HG02884 (cell line): ENCODE data around the gene WFIKKN1.

Source experiments
- ATAC-seq: cut with Tn5 transposase; IDR thresholded peaks from one replicate; pipeline ENCODE4 v1.9.1; 2021; ENCODE audit warnings: mild to moderate bottlenecking, moderate library complexity; ENCODE audit not compliant: unreplicated experiment

Gene WFIKKN1

DNA sequence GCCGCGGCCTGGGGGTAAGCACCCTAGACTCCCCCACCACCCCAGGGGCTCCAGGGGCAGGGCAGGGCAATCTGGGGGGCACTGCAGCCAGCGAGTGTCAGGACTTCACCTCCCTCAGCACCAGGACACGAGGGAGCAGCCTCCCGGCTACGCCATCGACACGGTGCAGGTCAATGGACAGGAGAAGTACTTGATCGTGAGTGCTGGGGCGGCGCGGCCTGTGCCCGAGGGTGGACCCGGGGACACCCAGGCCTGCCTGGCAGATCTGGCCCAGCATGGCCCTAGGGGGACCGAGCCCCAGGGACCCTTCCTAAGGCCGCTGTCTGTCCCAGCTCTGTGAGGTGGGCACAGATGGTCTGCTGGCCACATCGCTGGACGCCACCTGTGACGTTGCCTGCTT lies 41.6 kb downstream of the WFIKKN1 start:
- ATAC-seq, result no peak

GRCh38 chr16:672851-673250 lies 42.1 kb downstream of the WFIKKN1 start:
- no peak for ATAC-seq

DNA sequence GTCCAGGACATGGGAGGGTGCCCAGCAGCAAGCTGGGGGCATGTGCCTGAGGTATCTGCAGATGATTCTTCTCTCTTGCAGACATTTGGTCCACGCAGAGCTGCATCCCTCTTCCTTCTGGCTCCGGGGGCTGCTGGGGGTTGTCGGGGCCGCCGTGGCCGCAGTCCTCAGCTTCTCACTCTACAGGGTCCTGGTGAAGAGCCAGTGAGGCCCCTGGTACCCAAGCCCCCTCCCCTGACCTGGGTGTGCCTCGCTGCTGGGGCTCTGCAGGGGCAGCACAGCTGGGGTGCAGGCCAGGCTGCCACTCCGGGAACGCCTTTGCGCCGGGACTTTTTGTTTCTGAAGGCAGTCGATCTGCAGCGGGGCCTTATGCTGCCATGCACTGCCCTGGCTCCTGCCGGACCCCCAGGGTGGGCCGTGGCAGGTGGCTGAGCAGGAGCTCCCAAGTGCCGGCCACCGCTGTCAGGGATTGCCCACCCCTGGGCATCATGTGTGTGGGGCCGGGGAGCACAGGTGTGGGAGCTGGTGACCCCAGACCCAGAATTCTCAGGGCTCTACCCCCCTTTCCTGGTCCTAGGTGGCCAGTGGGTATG lies 42.7 kb downstream of the WFIKKN1 start:
- no peak for ATAC-seq

- ATAC-seq, result no peak
Observed at GRCh38 chr16:674214-674881, 43.6 kb downstream of the WFIKKN1 start.

GRCh38 chr16:674968-675883 lies 44.4 kb downstream of the WFIKKN1 start, which contains the start of gene RHBDL1:
Gene RHBDL1 (plus strand): TSS chr16:675671. CDS start chr16:675791, 120 bp downstream.
- no peak for ATAC-seq

DNA sequence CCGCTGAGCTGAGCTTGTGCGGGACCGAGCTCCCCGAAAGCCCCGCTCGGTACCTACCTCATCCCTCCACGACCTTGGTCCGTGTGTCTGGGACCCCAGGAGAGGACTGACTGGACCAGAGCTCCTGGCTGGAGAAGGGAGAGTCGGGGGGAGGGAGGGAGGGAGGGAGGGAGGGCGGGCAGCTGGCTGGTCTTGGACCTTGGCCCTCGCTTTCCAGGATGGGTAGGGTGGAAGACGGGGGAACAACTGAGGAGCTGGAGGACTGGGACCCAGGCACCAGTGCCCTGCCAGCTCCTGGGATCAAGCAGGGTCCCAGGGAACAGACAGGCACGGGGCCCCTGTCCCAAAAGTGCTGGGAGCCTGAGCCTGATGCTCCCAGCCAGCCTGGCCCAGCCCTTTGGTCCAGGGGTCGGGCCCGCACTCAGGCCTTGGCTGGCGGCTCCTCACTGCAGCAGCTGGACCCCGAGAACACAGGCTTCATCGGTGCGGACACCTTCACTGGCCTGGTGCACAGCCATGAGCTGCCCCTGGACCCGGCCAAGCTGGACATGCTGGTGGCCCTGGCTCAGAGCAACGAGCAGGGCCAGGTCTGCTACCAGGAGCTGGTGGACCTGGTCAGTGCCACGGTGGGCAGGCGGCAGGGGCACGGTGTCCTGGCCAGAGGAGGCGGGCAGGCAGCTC lies 45.2 kb downstream of the WFIKKN1 start:
- ATAC-seq, result no peak

GRCh38 chr16:676565-676902 lies 45.7 kb downstream of the WFIKKN1 start:
- ATAC-seq, result no peak

GRCh38 chr16:676913-677312 lies 46.1 kb downstream of the WFIKKN1 start:
- no peak for ATAC-seq

DNA sequence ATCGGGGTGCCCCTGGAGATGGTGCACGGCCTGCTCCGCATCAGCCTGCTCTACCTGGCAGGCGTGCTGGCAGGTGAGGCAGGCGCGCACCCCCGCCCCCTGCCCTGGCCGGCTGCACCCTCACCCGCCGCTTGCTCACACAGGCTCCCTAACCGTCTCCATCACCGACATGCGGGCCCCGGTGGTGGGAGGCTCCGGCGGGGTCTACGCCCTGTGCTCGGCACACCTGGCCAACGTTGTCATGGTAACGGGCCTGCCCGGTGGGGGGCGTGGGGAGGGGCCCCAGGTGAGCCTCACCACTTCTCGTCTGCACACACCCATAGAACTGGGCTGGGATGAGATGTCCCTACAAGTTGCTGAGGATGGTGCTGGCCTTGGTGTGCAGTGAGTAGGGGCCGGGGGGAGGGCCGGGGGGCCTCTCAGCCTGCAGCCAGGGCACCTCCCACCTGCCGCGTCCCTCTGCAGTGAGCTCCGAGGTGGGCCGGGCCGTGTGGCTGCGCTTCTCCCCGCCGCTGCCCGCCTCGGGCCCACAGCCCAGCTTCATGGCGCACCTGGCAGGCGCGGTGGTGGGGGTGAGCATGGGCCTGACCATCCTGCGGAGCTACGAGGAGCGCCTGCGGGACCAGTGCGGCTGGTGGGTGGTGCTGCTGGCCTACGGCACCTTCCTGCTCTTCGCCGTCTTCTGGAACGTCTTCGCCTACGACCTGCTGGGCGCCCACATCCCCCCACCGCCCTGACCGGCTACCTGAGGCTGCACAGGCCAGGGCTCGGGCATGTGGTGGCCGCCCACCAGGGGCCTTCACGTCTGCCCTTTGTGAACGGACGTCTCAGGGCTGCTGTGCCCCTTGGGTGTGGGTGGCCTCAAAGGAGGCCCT lies 46.8 kb downstream of the WFIKKN1 start:
- ATAC-seq, result no peak

DNA sequence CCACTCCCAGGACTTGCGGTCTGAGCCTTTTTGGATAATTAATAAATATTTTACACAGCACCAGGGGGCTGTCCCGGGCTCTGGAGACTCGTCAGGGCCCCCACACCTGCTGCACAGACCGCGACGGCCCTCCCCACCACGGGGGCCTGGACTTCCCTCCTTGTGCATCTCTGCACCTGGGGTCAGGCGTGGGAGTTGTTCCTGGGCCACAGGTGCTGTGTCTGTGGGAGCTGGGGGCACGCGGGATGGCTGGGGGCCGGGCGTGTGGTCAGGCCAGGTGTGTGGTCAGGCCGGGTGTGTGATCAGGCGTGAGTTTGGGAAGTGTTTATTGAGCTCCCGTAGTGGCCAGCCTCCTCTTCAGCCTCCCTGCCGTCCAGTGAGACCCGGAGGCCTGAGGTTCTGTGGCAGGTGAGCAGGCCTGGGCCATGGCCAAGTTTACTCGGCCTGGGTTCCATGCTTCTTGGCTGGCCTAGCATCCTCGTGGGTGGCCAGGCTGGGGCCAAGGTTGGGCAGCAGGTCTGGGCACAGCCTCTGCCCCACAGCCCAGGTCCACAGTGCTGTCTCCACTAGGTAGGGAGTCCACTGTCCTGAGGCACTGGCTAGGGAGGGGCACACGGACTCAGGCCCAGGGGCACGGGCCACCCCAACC lies 47.5 kb downstream of the WFIKKN1 start:
- ATAC-seq, result no peak

GRCh38 chr16:678858-679813 lies 48.4 kb downstream of the WFIKKN1 start:
- ATAC-seq, result no peak

DNA sequence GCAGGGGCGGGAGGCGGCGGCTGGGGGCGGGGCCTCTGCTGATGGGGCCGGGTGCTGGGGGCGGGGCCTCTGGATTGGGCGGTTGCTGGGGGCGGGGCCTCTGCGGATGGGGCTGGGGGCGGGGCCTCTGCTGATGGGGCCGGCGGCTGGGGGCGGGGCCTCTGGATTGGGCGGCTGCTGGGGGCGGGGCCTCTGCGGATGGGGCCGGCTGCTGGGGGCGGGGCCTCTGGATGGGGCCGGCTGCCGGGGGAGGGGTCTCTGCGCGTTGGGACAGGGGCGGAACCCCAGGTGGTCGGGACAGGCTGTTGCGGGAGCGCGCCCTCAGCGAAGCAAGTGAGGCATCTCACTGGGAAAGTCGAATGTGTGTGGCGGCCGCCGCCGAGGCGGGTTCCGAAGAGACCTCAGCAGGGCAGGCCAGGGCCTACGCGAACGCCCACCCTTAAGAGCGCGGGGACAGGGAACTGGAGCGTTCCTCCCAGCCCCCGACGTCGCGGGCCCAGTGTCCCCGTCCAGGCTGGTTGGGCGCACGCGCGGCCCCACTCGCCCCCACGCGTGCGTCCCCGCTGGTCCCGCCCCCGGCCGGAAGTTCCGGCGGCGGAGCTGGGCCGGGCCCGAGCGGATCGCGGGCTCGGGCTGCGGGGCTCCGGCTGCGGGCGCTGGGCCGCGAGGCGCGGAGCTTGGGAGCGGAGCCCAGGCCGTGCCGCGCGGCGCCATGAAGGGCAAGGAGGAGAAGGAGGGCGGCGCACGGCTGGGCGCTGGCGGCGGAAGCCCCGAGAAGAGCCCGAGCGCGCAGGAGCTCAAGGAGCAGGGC lies 49.2 kb downstream of the WFIKKN1 start, which contains the start of gene STUB1:
Gene STUB1, plus strand, starts transcription at position 597 of the 811 bp plus-strand sequence. Its CDS starts 116 bp downstream, at position 713.
- peak; percentile 37 for ATAC-seq

- no peak for ATAC-seq
Observed at GRCh38 chr16:680625-680945, 49.8 kb downstream of the WFIKKN1 start.

DNA sequence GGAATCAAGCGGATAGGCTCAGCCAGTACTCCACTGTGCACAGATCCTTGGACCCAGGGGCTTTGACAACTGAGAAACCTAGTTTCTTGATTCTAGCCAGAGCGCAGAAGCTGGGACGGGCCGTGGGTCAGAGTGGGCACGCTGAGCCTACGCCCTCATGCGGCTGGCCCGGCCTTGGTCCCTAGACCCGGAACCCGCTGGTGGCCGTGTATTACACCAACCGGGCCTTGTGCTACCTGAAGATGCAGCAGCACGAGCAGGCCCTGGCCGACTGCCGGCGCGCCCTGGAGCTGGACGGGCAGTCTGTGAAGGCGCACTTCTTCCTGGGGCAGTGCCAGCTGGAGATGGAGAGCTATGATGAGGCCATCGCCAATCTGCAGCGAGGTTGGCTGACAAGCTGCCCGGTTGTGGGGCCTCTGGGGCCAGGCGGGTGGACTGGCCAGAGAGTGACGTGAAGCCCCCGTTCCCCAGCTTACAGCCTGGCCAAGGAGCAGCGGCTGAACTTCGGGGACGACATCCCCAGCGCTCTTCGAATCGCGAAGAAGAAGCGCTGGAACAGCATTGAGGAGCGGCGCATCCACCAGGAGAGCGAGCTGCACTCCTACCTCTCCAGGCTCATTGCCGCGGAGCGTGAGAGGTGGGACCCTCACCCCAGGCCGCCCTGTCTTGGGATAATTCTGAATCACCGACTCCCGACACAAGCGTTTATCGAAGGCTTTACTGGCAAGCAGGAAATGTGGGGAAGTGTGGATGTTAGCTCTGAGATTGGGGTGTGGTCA lies 50.4 kb downstream of the WFIKKN1 start:
- no peak for ATAC-seq

DNA sequence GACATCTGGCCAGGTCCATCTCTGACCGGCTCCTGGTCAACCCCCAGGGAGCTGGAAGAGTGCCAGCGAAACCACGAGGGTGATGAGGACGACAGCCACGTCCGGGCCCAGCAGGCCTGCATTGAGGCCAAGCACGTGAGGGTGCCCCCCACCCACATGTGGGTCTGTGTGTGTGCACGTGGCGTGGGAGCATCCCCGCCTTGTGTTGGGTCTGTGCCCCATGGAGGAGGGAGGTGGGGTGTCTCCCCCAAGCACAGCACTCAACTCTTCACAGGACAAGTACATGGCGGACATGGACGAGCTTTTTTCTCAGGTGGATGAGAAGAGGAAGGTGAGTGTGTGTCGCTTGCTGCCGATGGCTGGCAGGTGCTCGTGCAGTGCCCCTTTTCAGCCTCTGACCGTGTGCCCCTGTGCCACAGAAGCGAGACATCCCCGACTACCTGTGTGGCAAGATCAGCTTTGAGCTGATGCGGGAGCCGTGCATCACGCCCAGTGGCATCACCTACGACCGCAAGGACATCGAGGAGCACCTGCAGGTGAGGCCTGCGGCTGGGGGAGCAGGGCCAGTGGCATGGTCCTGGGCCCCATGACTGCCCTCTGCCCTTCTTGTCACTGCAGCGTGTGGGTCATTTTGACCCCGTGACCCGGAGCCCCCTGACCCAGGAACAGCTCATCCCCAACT lies 51.1 kb downstream of the WFIKKN1 start:
- no peak for ATAC-seq
